Type B pancreatic cell (in vitro differentiated cells): ENCODE data around the gene RNF44. TPM values are rescaled to one million over a fixed set of nuclear protein-coding genes. Genes with fewer than 3 reads are reported as not detected.
"Not testable (repeated sequence)": the region's sequence is repeated elsewhere in the genome, so short reads cannot be mapped to it uniquely, and the experiment has no call there.

Source experiments
- DNase-seq: peaks from one replicate; pipeline ENCODE4 v3.0.0; 2021; ENCODE audit warnings: mixed read lengths; ENCODE audit not compliant: unreplicated experiment; ENCODE audit errors: extremely low spot score
- H3K27ac Mint-ChIP-seq: 2 replicates; pipeline ENCODE4 v1.8.0; 2021; ENCODE audit warnings: mild to moderate bottlenecking, mixed read lengths
- H3K27me3 Mint-ChIP-seq: 2 replicates; pipeline ENCODE4 v1.8.0; 2021; ENCODE audit warnings: mixed read lengths
- H3K36me3 Mint-ChIP-seq: 2 replicates; pipeline ENCODE4 v1.8.0; 2021; ENCODE audit warnings: mixed read lengths
- H3K4me1 Mint-ChIP-seq: one replicate; pipeline ENCODE4 v1.8.0; 2021; ENCODE audit warnings: mixed read lengths; ENCODE audit not compliant: unreplicated experiment
- H3K4me3 Mint-ChIP-seq: 2 replicates; pipeline ENCODE4 v1.8.0; 2021; ENCODE audit warnings: mild to moderate bottlenecking, mixed read lengths
- H3K9me3 Mint-ChIP-seq: 2 replicates; pipeline ENCODE4 v1.8.0; 2021; ENCODE audit warnings: mixed read lengths
- CTCF ChIP-seq: fragments of 200-600 bp; sonication (generic); conservative IDR thresholded peaks from 2 replicates; pipeline ENCODE4 v1.5.0; 2021; ENCODE audit warnings: antibody characterized with exemption, mild to moderate bottlenecking
- total RNA-seq: library from RNA; stranded (reverse); gene quantifications from 2 replicates; pipeline ENCODE4 v1.2.1, GENCODE V29; 2021; ENCODE audit warnings: low replicate concordance

RNF44 gene
- total RNA-seq, 1 donor from 2014 or later: 103 TPM

- peaks cover 17% of the 10 kb centered on the region for H3K36me3 Mint-ChIP-seq
- H3K4me1 Mint-ChIP-seq: no peaks in the 10 kb centered on the region
- H3K4me3 Mint-ChIP-seq: no peak overlapping the region
- DNase-seq: no peak
- H3K9me3 Mint-ChIP-seq: no peaks in the 10 kb centered on the region
- TF ChIP-seq CTCF: no peak
- no peak overlapping the region for H3K27ac Mint-ChIP-seq
- no peaks in the 10 kb centered on the region for H3K27me3 Mint-ChIP-seq
Observed at GRCh38 chr5:176489077-176489476, 48.1 kb downstream of the RNF44 start.

- H3K27ac Mint-ChIP-seq, H3K27me3 Mint-ChIP-seq, H3K4me1 Mint-ChIP-seq, H3K4me3 Mint-ChIP-seq, H3K9me3 Mint-ChIP-seq, DNase-seq: not testable (repeated sequence)
- H3K36me3 Mint-ChIP-seq: peaks cover 17% of the 10 kb centered on the region
Observed at GRCh38 chr5:176487160-176487559, 50.0 kb downstream of the RNF44 start.

GRCh38 chr5:176486189-176486757 is 50.9 kb downstream of the RNF44 start:
- DNase-seq: no peak
- Mint-ChIP-seq H3K4me3 (no peak overlapping the region), H3K4me1 (no peaks in the 10 kb centered on the region), H3K36me3 (peaks cover 17% of the 10 kb centered on the region), H3K9me3 (no peaks in the 10 kb centered on the region), H3K27me3 (no peaks in the 10 kb centered on the region), H3K27ac (peak overlapping the region; percentile 16)
- TF ChIP-seq CTCF: no peak

- no peaks in the 10 kb centered on the region for H3K27me3 Mint-ChIP-seq
- peaks cover 17% of the 10 kb centered on the region for H3K36me3 Mint-ChIP-seq
- no peak overlapping the region for H3K4me3 Mint-ChIP-seq
- no peak overlapping the region for H3K27ac Mint-ChIP-seq
- TF ChIP-seq CTCF: no peak
- H3K9me3 Mint-ChIP-seq: no peaks in the 10 kb centered on the region
- no peaks in the 10 kb centered on the region for H3K4me1 Mint-ChIP-seq
- no peak for DNase-seq
Observed at GRCh38 chr5:176485176-176485575, 52.0 kb downstream of the RNF44 start.

- no peak overlapping the region for H3K27ac Mint-ChIP-seq
- H3K27me3 Mint-ChIP-seq: no peaks in the 10 kb centered on the region
- no peak for TF ChIP-seq CTCF
- no peaks in the 10 kb centered on the region for H3K4me1 Mint-ChIP-seq
- H3K9me3 Mint-ChIP-seq: no peaks in the 10 kb centered on the region
- peaks cover 21% of the 10 kb centered on the region for H3K36me3 Mint-ChIP-seq
- no peak overlapping the region for H3K4me3 Mint-ChIP-seq
- no peak for DNase-seq
Observed at GRCh38 chr5:176481711-176482110, 55.5 kb downstream of the RNF44 start.

Other genes with a start within 250 kb of the RNF44 start
- gene KIAA1191, start 175.6 kb downstream of the RNF44 start, total RNA-seq: 82.0 and 88.0 TPM in 2 replicates
- gene ARL10, start 171.9 kb downstream of the RNF44 start, total RNA-seq: 12.4 and 23.4 TPM in 2 replicates
- gene NOP16, start 148.8 kb downstream of the RNF44 start, total RNA-seq: 42.5 and 44.7 TPM in 2 replicates
- gene HIGD2A, start 148.7 kb downstream of the RNF44 start, total RNA-seq: 88.3 and 118 TPM in 2 replicates
- gene CLTB, start 120.9 kb downstream of the RNF44 start, total RNA-seq: 38.1 and 71.3 TPM in 2 replicates
- 42.0 and 46.5 TPM in 2 replicates for gene FAF2, start 89.0 kb downstream of the RNF44 start, total RNA-seq
- 4.1 TPM in 2 replicates for gene CDHR2, start 11.9 kb upstream of the RNF44 start, total RNA-seq
- gene GPRIN1, start 72.8 kb upstream of the RNF44 start, total RNA-seq: 3.3 and 6.0 TPM in 2 replicates
- 0.97 TPM in 1 of 2 replicates, not detected in the other for gene SNCB, start 93.1 kb upstream of the RNF44 start, total RNA-seq
- not detected in 2 replicates for gene EIF4E1B, start 93.3 kb upstream of the RNF44 start, total RNA-seq
- gene TSPAN17, start 110.1 kb upstream of the RNF44 start, total RNA-seq: 36.9 and 45.9 TPM in 2 replicates